Hematopoietic multipotent progenitor cell treated with erythropoietin and hydrocortisone succinate and interleukin-3 and kit ligand, for 6 days (in vitro differentiated cells): ENCODE results near the gene MAGEB16.

Experiments used
- DNase-seq: peaks from one replicate; pipeline ENCODE4 v3.0.0-alpha.2; 2015

MAGEB16 gene

DNA sequence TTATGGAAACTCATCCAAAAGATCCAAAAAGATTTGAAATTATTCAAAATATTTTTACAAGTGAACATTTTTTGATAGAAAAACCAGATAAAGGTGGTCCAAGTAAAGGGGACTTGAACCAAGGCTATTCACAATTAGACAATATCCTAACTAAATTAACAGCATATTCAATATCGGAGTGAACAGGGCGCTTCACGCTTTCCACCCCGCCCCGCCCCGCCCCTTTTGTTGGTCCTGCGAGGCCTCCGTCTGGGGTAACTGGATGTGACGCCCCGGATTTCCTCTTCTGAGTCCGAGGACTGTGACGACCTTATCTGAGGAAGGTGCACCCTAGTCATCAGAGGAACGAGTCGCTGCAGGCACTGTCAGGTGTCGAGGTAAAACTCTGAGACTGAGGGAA, at the start of gene MAGEB16:
Gene MAGEB16, plus strand, starts transcription at position 301 of the 400 bp plus-strand sequence. CDS start 3,855 bp downstream, outside the sequence.
- no peak for DNase-seq

DNA sequence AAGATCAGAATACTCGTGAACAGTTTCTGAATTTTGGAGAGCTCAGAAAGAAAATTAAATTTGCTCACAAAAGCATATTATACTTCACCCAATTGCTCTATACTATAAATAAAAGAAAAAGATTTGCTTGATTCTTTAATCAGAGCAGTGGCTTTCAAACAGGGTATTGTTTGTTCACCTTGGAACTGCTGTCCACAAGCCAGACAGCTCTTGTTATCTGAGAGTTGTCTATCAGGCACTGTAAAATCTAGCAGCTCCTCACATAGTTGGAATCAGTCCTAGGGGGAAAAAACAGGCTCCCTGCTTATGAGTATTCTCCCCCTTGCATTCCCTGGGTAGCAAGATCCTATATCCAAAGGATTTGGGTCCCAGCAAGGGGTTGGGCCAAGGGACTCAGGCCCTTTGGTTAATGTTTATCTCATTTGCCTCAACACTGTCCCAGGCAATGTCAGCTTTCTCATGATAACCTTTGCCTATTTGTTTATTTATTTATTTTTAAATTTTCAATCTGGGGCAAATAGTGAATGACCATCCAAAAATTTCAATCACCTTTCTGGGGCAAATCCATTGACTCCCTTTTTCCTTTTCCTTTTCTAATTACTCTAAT, 24.1 kb upstream of the MAGEB16 start:
- no peak for DNase-seq

DNA sequence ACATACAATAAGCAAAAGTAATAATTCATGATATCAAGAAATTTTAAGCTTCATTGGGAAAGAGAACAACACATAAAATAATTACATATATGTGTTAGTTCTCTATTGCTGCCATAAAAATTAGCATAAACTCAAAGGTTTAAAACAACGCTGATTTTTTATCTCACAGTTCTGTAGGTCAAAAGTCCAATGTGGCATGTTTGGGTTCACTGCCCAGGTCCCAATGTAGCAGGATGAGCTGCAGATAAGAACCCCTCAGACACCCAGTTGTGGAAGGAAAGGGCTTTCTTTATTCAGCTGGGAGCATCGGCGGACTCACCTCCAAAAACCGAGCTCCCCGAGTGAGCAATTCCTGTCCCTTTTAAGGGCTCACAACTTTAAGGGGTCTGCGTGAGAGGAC, 13.1 kb upstream of the MAGEB16 start:
- no peak for DNase-seq

DNA sequence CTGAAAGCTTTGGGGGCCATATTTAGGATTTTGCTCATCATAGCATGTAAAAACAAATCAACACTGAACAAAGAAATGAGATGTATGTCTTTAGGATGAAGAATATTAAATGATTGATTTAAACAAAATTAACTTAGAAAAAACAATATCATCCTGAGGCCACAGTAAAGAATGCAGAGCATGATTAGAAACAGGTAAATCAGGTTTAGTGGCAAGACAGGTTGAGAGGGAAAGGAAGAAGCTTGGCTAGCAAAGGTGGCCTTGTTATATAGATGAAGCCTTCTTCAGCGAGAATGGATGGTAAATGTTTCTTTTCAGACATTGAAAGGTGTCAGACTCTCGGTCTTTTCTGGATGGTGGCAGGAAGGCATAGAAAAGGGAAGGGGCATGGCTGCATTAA, 11.9 kb upstream of the MAGEB16 start:
- no peak for DNase-seq

DNA sequence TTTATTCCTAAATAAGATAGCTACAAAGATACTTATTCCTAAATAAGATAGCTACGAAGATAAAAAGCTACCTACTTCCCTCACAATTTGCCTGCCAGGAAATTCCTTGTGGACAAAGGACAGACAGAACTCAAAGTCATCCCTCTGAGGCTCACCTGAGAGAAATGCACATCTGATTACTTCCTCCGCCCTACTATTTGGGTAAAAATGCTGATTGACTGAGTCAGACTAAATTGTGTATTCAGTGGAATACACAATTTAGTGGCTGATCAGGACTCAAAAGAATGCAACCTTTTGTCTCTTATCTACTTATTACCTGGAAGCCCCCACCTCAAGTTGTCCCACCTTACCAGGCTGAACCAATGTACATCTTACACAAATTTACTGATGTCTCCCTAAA, 10.3 kb upstream of the MAGEB16 start:
- DNase-seq: no peak

DNA sequence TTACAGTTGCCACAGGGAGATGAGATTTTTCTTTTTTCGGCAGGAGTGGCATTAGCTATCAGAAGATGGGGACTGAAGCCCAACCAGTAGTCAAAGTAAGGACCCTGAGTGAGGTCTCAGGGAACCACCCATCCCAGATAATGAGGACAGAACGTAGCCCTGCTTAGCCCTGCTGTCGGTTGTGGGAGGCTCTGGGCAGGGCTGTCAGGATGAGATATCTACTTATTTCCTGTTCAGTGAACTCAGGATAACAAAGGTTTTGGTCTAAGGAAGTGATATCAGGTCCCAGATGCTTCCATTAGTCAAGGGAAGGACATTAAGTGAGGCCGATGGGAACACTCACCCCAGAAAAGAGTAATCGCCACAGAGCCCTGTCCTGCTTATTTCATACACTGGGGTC, 2.3 kb downstream of the MAGEB16 start:
- DNase-seq: peak; percentile 56

DNA sequence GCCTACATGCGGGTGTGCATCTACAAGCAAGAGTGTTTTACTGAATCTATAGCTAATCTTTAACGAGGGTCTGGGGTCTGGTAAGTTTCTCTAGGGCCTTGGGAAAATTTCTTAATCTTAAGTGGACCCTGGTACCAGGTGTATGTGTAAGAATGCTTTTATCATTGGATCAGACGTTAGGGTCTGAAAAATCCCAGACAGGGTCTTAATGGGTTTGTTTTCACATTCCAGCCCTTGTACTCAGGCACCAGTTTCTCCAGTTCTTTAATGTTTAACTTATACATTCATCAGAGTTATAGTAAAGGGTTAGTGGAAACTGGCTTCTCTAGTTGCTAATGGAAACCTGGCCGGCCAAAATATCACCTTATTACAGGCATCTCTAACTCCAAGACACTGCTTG, 11.6 kb downstream of the MAGEB16 start:
- no peak for DNase-seq

DNA sequence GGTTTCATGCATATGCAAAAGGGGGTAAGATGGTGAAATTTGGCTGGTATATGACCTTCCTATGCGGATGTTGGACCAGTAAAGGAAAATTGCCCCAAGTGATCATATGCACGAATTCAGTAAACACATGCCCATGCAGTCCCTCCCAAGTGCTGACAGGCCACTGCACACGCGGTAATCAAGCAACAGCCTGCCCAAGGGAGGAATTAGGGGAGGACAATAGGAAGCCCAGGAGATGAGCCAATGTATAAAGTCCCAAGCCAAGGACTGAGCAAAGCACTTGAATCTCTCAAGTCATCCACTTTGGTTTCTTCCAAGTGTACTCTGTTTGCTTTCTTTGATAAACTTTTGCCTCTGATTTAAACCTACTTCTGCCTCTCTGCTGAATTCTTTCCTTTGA, 21.1 kb downstream of the MAGEB16 start:
- no peak for DNase-seq

DNA sequence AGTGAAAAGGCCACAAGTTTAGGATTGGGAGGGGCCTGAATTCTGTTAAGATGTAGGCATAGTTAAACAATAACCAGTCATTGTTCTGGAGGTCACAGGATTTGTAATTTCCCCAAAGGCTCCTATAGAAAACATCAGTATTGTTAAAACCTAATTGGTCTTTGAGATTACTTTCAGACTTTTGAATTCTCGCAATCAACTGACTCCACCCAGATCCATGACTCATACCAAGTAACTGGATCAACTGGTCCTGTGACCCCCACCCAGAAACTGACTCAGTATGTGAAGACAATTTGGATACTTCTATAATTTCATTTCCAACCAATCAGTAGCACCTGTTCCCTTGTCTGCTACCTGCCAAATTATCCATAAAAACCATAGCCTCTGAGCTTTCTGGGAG, 28.4 kb downstream of the MAGEB16 start:
- DNase-seq: no peak

DNA sequence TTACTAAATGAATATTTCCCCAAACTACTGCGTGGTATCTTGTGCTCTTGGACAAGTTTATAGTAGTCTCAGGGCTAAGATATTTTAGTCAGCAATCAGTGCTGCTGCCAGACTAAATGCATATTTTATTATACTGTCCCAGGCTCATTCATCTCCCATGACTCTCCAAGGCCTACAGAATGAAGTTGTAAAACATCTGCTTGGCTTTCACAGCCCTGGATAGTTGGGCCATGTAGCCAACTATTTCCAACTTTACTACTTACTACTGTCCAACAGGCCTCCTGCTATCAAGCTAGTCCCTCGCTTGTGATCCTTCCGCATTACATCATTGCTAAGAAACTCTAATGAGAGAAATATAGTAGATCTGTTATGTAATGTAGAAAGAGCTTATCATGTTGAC, 31.4 kb downstream of the MAGEB16 start:
- no peak for DNase-seq

DNA sequence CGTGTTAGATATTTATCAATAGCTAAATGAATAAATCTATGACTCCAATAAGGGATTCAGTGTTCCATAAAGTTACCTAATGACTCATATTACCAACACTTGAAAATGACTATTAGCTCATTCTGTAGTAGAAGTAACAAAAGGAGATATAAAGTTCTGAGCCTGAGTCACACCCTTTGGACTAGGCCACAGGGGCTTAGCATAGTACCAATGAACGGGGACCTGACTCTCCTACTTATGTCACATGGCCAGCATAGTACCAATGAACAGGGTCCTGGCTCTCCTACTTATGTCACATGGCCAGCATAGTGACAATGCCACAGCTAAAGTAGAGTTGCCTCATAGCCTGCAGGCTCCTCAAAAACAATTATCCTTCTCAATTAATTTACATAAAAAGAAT, 43.7 kb downstream of the MAGEB16 start:
- DNase-seq: no peak

DNA sequence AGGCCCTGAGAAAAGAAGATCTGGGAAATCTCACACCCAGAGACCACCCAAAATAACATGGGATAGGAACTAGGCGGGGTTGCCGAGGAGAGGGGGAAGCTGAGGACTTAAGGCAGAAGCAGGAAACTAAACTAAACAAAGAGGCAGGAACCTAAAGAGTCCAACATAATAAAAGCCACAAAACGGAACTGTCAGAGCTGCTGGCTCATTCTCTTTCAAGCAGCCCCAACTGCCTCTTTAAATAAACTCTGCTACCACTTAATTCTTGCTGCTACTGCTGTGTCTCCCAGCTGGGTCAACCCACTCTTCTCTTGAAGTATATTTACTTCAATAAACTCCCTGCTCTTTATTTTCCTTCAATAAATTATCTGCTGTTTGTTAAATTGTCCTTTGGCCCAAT, 44.5 kb downstream of the MAGEB16 start:
- peak; percentile 54 for DNase-seq

DNA sequence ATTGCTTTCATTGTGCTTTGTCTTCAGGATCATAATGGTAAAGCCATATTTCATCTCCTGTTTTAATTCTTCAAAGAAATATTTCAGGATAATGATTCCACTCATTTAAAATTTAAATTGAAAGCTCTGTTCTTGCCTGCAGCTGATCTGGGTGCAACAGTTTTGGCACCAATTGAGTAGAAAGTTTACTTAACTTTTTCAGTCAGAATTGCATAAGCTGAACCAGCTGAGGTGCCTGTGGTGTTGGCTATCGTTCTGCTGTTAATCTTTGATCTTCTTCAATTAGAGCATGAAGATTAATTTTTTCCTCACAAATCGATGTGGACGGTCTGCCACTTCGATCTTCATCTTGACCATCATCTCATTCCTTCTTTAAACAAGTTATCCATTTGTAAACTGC, 49.6 kb downstream of the MAGEB16 start:
- no peak for DNase-seq
